ENCODE data around the gene TBC1D14. TPM values are rescaled to one million over a fixed set of nuclear protein-coding genes. Genes with fewer than 3 reads are reported as not detected.

The TBC1D14 gene
- total RNA-seq, 1 experiment from 2014 or later = 54.0 TPM

- H3K27ac Mint-ChIP-seq (ENCODE audit: unreplicated experiment) = peak overlapping the region; percentile 19
- no peak overlapping the region for H3K4me3 Mint-ChIP-seq (ENCODE audit: unreplicated experiment)
- H3K36me3 ChIP-seq (ENCODE audit: control insufficient read depth, insufficient read depth, low read length) = no peaks in the 10 kb centered on the region
- intact Hi-C loops (cut with micrococcal nuclease; ENCODE audit: unreplicated experiment) = no loop called here
- H3K27me3 ChIP-seq (replicated peaks; ENCODE audit: control insufficient read depth, insufficient read depth, low read length) = no peaks in the 10 kb centered on the region
- ChIA-PET POLR2A (interaction anchor here (0.5 kb wide), 1 partner anchor 51 kb away, joined by 3 read pairs; a partner anchor contains a TSS), CTCF (interaction anchor here (1.0 kb wide), 2 partner anchors 79 to 118 kb away, joined by 3 read pairs; no protein-coding TSS in a partner anchor)
- H3K4me1 Mint-ChIP-seq (ENCODE audit: low read depth, unreplicated experiment) = peaks cover 24% of the 10 kb centered on the region
- no peaks in the 10 kb centered on the region for H3K9me3 Mint-ChIP-seq (ENCODE audit: unreplicated experiment)
- H3K4me3 ChIP-seq (ENCODE audit: low read depth, low read length) = no peak overlapping the region
- TF ChIP-seq, protein P1, sequence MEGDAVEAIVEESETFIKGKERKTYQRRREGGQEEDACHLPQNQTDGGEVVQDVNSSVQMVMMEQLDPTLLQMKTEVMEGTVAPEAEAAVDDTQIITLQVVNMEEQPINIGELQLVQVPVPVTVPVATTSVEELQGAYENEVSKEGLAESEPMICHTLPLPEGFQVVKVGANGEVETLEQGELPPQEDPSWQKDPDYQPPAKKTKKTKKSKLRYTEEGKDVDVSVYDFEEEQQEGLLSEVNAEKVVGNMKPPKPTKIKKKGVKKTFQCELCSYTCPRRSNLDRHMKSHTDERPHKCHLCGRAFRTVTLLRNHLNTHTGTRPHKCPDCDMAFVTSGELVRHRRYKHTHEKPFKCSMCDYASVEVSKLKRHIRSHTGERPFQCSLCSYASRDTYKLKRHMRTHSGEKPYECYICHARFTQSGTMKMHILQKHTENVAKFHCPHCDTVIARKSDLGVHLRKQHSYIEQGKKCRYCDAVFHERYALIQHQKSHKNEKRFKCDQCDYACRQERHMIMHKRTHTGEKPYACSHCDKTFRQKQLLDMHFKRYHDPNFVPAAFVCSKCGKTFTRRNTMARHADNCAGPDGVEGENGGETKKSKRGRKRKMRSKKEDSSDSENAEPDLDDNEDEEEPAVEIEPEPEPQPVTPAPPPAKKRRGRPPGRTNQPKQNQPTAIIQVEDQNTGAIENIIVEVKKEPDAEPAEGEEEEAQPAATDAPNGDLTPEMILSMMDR (IDR thresholded peaks at IDR 0.05; ENCODE audit: insufficient read depth in 1 of 2, low read depth in 1 of 2, low read length in 1 of 2, severe bottlenecking in 1 of 2, unreplicated experiment in 1 of 2) = no peak
- peaks cover 10% of the 10 kb centered on the region for H3K4me1 ChIP-seq
- no peak for DNase-seq
- H3K9me3 ChIP-seq = no peaks in the 10 kb centered on the region
- no peaks in the 10 kb centered on the region for H3K27me3 Mint-ChIP-seq (ENCODE audit: insufficient read depth, unreplicated experiment)
- peaks cover 51% of the 10 kb centered on the region for H3K36me3 Mint-ChIP-seq (ENCODE audit: insufficient read depth, unreplicated experiment)
- no TSS peak for BruUV-seq (replicated peaks)
These were observed 82.3 kb downstream of the TBC1D14 start for GRCh38 chr4:6991771-6992557.

DNA sequence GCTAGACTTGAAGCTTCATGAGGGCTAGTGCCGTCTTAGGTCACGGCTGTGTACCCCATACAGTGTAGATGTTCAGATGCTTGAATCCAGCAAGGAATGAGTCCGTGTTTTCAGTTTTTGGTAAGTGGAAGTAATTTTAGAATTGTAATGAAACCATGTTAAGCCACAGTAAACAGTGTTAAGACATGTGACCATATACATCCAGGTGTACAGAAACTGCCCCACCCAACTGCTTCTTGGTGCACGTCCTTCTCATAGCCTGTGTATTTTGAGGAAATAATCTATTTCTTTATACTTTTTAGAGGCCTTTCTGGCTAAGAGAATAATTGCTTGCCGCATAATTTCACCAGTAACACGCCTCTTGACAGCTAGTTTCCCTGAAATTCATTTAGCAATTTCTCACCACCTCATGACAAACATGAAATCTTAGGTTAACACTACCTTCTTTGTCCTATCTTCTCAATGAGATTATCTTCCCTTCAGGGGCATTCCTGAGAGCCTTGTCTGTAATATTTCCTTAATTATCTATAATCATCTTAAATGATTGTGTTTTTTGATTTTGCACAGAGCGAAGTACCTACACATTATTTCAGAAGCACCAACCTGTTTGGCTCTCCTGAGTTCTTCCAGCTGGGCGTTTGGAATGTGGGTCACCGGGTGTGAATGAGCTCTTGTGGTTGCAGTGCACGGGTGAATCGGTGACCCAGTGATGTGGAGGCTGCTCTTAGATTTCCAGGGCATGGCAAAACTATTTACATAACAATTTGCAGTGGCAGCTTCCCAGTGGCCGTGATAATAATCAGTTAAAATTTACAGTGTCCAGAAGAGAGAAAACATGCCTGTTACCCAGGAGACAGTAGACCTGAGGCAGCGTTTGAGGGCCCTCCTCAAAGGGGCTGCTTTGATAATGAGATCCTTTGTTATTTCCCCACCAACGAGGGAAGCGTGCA is 83.4 kb downstream of the TBC1D14 start:
- no peak for DNase-seq
- H3K9me3 Mint-ChIP-seq (ENCODE audit: unreplicated experiment) = no peaks in the 10 kb centered on the region
- Histone ChIP-seq H3K4me3 (ENCODE audit: low read depth, low read length) (no peak overlapping the region), H3K4me1 (peaks cover 7% of the 10 kb centered on the region), H3K27me3 (replicated peaks; ENCODE audit: control insufficient read depth, insufficient read depth, low read length) (no peaks in the 10 kb centered on the region), H3K36me3 (ENCODE audit: control insufficient read depth, insufficient read depth, low read length) (no peaks in the 10 kb centered on the region), H3K9me3 (no peaks in the 10 kb centered on the region)
- intact Hi-C loops (cut with micrococcal nuclease; ENCODE audit: unreplicated experiment) = no loop called here
- no peaks in the 10 kb centered on the region for H3K27me3 Mint-ChIP-seq (ENCODE audit: insufficient read depth, unreplicated experiment)
- ChIA-PET CTCF (interaction anchor here (1.0 kb wide), 2 partner anchors 78 to 119 kb away, joined by 3 read pairs; no protein-coding TSS in a partner anchor), POLR2A (interaction anchor here (0.6 kb wide), 1 partner anchor 303 kb away, joined by 3 read pairs; no protein-coding TSS in a partner anchor)
- TF ChIP-seq, protein P1 (IDR thresholded peaks at IDR 0.05; ENCODE audit: insufficient read depth in 1 of 2, low read depth in 1 of 2, low read length in 1 of 2, severe bottlenecking in 1 of 2, unreplicated experiment in 1 of 2) = no peak
- no peak overlapping the region for H3K27ac Mint-ChIP-seq (ENCODE audit: unreplicated experiment)
- BruUV-seq (replicated peaks) = no TSS peak
- H3K4me3 Mint-ChIP-seq (ENCODE audit: unreplicated experiment) = no peak overlapping the region
- peaks cover 24% of the 10 kb centered on the region for H3K4me1 Mint-ChIP-seq (ENCODE audit: low read depth, unreplicated experiment)
- peaks cover 62% of the 10 kb centered on the region for H3K36me3 Mint-ChIP-seq (ENCODE audit: insufficient read depth, unreplicated experiment)

DNA sequence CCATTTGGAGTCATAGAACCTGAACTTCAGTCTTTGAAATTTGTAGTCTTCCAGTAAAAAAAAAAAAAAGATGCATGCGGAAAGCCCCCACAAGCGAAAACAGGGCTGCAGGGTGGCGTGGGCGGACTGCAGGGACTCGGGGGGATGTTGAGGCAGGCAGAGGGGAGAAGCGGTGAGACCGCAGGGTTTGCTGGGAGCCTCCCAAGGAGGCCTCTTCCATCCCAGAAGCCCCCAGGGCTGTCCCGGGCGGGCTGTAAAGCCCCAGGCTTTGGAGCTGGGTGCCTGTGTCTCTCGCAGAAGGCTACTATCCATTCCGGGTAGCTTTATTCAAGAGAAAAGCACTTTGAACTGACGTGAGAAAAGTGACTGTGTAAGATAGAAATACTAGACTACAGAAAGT is 86.9 kb downstream of the TBC1D14 start:
- peaks cover 75% of the 10 kb centered on the region for H3K36me3 Mint-ChIP-seq (ENCODE audit: insufficient read depth, unreplicated experiment)
- H3K9me3 ChIP-seq = no peaks in the 10 kb centered on the region
- H3K36me3 ChIP-seq (ENCODE audit: control insufficient read depth, insufficient read depth, low read length) = no peaks in the 10 kb centered on the region; the same call in 1 of the 2 replicates
- H3K4me1 Mint-ChIP-seq (ENCODE audit: low read depth, unreplicated experiment) = peaks cover 10% of the 10 kb centered on the region
- POLR2A ChIA-PET = no interaction called here
- TF ChIP-seq, protein P1 (IDR thresholded peaks at IDR 0.05; ENCODE audit: insufficient read depth in 1 of 2, low read depth in 1 of 2, low read length in 1 of 2, severe bottlenecking in 1 of 2, unreplicated experiment in 1 of 2) = no peak
- peaks cover 5% of the 10 kb centered on the region for H3K4me1 ChIP-seq
- no peak overlapping the region for H3K4me3 ChIP-seq (ENCODE audit: low read depth, low read length)
- no peaks in the 10 kb centered on the region for H3K27me3 ChIP-seq (replicated peaks; ENCODE audit: control insufficient read depth, insufficient read depth, low read length)
- H3K27me3 Mint-ChIP-seq (ENCODE audit: insufficient read depth, unreplicated experiment) = no peaks in the 10 kb centered on the region
- intact Hi-C loops (cut with micrococcal nuclease; ENCODE audit: unreplicated experiment) = no loop called here
- H3K27ac Mint-ChIP-seq (ENCODE audit: unreplicated experiment) = no peak overlapping the region
- H3K9me3 Mint-ChIP-seq (ENCODE audit: unreplicated experiment) = no peaks in the 10 kb centered on the region
- BruUV-seq (replicated peaks) = no TSS peak
- CTCF ChIA-PET = no interaction called here
- DNase-seq = no peak
- no peak overlapping the region for H3K4me3 Mint-ChIP-seq (ENCODE audit: unreplicated experiment)
